ENCODE data around the gene THAP10. TPM values are rescaled to one million over a fixed set of nuclear protein-coding genes. Genes with fewer than 3 reads are reported as not detected.
A peak's percentile ranks its signal among the peaks of the same experiment; 100 is the strongest.

THAP10 gene
- total RNA-seq, 6 donors from 2014 or later = 1.6 to 4.0 (median 2.1) TPM

GRCh38 chr15:70835841-70836240, 56.4 kb downstream of the THAP10 start:
- Histone ChIP-seq H3K4me1 (no peaks in the 10 kb centered on the region), H3K27me3 (no peaks in the 10 kb centered on the region), H3K27ac (no peak overlapping the region), H3K36me3 (peaks cover 0 to 42% (median 4%) of the 10 kb centered on the region in 4 donors), H3K4me3 (no peak overlapping the region), H3K9me3 (no peaks in the 10 kb centered on the region)
- TF ChIP-seq, protein P1, sequence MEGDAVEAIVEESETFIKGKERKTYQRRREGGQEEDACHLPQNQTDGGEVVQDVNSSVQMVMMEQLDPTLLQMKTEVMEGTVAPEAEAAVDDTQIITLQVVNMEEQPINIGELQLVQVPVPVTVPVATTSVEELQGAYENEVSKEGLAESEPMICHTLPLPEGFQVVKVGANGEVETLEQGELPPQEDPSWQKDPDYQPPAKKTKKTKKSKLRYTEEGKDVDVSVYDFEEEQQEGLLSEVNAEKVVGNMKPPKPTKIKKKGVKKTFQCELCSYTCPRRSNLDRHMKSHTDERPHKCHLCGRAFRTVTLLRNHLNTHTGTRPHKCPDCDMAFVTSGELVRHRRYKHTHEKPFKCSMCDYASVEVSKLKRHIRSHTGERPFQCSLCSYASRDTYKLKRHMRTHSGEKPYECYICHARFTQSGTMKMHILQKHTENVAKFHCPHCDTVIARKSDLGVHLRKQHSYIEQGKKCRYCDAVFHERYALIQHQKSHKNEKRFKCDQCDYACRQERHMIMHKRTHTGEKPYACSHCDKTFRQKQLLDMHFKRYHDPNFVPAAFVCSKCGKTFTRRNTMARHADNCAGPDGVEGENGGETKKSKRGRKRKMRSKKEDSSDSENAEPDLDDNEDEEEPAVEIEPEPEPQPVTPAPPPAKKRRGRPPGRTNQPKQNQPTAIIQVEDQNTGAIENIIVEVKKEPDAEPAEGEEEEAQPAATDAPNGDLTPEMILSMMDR (IDR thresholded peaks at IDR 0.05) = no peak
- TF ChIP-seq POLR2A (IDR thresholded peaks at IDR 0.05) (no peak), POLR2AphosphoS5 (IDR thresholded peaks at IDR 0.05) (no peak), EP300 (IDR thresholded peaks at IDR 0.05) (no peak)
- ATAC-seq (ENCODE audit: low FRiP score in 2 of 2) (peak in 1 of 2 donors; percentile 42), DNase-seq (no peak)
- 82 to 85% methylated on average over 3 of the region's 3 CpGs for WGBS, 2 donors

GRCh38 chr15:70835415-70835814, 56.8 kb downstream of the THAP10 start:
- TF ChIP-seq, protein P1 (IDR thresholded peaks at IDR 0.05) = no peak
- no peak for TF ChIP-seq EP300 (IDR thresholded peaks at IDR 0.05)
- no peak for TF ChIP-seq POLR2A (IDR thresholded peaks at IDR 0.05)
- TF ChIP-seq POLR2AphosphoS5 (IDR thresholded peaks at IDR 0.05) = no peak
- H3K4me3 ChIP-seq = no peak overlapping the region
- peaks cover 0 to 44% (median 4%) of the 10 kb centered on the region in 4 donors for H3K36me3 ChIP-seq
- no peaks in the 10 kb centered on the region for H3K4me1 ChIP-seq
- 82 to 85% methylated on average over 6 of the region's 6 CpGs for WGBS, 2 donors
- DNase-seq (no peak), ATAC-seq (ENCODE audit: low FRiP score in 2 of 2) (peak; percentile 7 to 91)
- no peaks in the 10 kb centered on the region for H3K27me3 ChIP-seq
- no peak overlapping the region for H3K27ac ChIP-seq
- H3K9me3 ChIP-seq = no peaks in the 10 kb centered on the region

DNA sequence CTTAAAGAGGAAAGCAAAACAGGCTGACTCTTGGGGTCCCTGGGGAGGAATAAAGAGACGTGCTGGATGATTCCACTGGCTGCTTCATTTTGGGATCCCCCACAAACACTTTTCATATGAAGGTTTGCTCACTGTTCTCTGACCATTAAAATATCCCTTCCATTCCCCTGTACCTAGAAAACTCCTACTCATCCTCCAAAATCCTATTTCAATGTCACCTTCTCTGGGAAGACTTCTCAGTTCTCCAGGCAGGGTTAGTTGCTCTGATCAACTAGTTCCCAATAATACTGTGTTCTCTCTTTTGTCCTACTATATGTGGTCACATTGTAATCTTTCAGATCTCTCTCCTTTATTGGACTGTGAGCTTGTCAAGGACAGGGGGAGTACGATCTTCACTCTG, 57.2 kb downstream of the THAP10 start:
- Histone ChIP-seq H3K9me3 (no peaks in the 10 kb centered on the region), H3K27me3 (no peaks in the 10 kb centered on the region), H3K4me3 (no peak overlapping the region), H3K4me1 (no peaks in the 10 kb centered on the region), H3K36me3 (peaks cover 0 to 44% (median 4%) of the 10 kb centered on the region in 4 donors), H3K27ac (no peak overlapping the region)
- 82 to 88% methylated on average over 2 of the region's 2 CpGs for WGBS, 2 donors
- DNase-seq (no peak), ATAC-seq (ENCODE audit: low FRiP score in 2 of 2) (no peak)
- TF ChIP-seq POLR2AphosphoS5 (IDR thresholded peaks at IDR 0.05) (no peak), POLR2A (IDR thresholded peaks at IDR 0.05) (no peak), EP300 (IDR thresholded peaks at IDR 0.05) (no peak)
- TF ChIP-seq, protein P1 (IDR thresholded peaks at IDR 0.05) = no peak

DNA sequence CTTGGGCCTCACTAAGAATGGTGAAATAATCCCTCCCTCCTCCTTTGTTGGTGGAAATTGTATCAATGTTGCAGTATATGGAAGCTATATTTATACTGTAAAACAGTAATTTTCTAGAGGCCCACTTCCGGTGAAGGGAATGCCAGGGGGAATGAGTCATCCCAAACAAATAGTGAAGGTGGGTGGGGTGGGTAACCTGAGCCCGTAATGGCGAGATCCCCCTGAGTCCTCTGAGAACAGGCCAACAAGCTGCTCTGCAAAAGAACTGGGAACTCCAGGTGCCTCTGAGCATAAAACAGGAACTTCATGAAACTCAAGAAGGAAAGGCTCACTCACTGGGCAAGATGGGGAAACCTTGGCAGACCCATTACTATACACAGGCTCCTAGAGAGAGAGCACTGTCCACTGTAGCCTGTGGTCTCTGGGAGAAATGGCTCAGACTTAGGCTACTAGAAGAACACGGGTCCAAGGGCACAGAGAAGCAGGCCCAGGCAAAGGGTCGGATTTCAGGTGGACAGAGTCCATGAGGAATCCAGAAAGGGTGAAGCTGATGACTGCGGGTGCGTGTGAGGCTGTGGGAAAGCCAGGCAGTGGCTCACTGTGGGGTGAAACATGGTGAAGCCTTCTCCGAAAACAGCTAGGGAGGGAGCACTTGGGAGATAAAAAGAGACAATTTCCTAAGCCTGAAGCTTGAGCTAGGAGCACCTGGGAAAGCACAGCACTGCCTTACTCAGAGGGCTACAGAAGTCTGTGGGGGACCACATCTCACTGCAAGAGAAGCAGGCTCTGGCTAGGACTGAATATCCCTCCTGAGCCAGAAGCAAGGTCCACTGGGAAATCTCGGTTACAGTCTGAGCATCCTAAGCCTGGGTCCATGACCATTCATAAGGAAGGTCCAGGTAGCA, 58.1 kb downstream of the THAP10 start:
- H3K27me3 ChIP-seq = no peaks in the 10 kb centered on the region
- H3K4me3 ChIP-seq = no peak overlapping the region
- no peaks in the 10 kb centered on the region for H3K9me3 ChIP-seq
- ATAC-seq (ENCODE audit: low FRiP score in 2 of 2) = no peak
- H3K4me1 ChIP-seq = no peaks in the 10 kb centered on the region
- no peak for DNase-seq
- H3K36me3 ChIP-seq = peaks cover 0 to 44% (median 4%) of the 10 kb centered on the region in 4 donors
- 70 to 71% methylated on average over 9 of the region's 9 CpGs for whole genome bisulfite sequencing, 2 donors
- H3K27ac ChIP-seq = no peak overlapping the region
- no peak for TF ChIP-seq POLR2A (IDR thresholded peaks at IDR 0.05)
- TF ChIP-seq, protein P1 (IDR thresholded peaks at IDR 0.05) = no peak
- TF ChIP-seq EP300 (IDR thresholded peaks at IDR 0.05) = no peak
- TF ChIP-seq POLR2AphosphoS5 (IDR thresholded peaks at IDR 0.05) = no peak

Measured in upper lobe of left lung (tissue), 6 donors.